K562 (cell line): ENCODE data around the gene TSPAN13. TPM values are rescaled to one million over a fixed set of nuclear protein-coding genes. Genes with fewer than 3 reads are reported as not detected.

Source experiments
- ATAC-seq: fragments of 200-7000 bp; cut with Tn5 transposase; 3 replicates; pipeline ENCODE4 v1.9.1; 2020; ENCODE audit warnings: moderate library complexity
- BruUV-seq: library from RNA; stranded (reverse); fragments of 400-500 nt; replicated peaks from 2 replicates; lab custom pipeline; 2021; lab: Mats Ljungman, UMichigan
- CTCF ChIA-PET: fragments of 300-600 bp; formaldehyde crosslinking; extraction: SDS; loops from one replicate; lab custom pipeline; 2021; ENCODE audit warnings: low intra/inter-chr PET ratio; lab: Yijun Ruan, JAX
- POLR2A ChIA-PET: fragments of 300-600, 350-650 bp; sonication (Branson Sonifier 250); formaldehyde crosslinking; extraction: SDS; loops from one replicate; lab custom pipeline; 2021; ENCODE audit warnings: antibody characterized with exemption, inconsistent platforms; lab: Yijun Ruan, JAX
- DNase-seq, 4 experiments: peaks; one replicate each; pipeline versions ENCODE4 v3.0.0 to v3.0.0-alpha.2; 2011 to 2018; ENCODE audit warnings: low spot score in 3 of 4, mixed read lengths in 3 of 4; ENCODE audit errors: extremely low read depth in 1 of 4
- FAIRE-seq: peaks from 2 replicates; lab custom pipeline; 2011; peaks lifted over from hg19 to GRCh38; lab: Jason Lieb, UNC
- H2AFZ ChIP-seq: 2 replicates; pipeline ENCODE4 v1.6.0; 2011; ENCODE audit warnings: low read depth, low read length, control low read depth, inconsistent platforms
- H3K27ac ChIP-seq: fragments of 200-600 bp; 3 replicates; pipeline ENCODE4 v1.8.0; 2011; ENCODE audit warnings: low read depth, mild to moderate bottlenecking, control low read depth, inconsistent platforms, low read length, moderate library complexity, mixed read lengths; ENCODE audit errors: extremely low read depth
- H3K27me3 ChIP-seq, 2 experiments: fragments of 300-600 bp in 1 of 2; 2 replicates in 1 of 2; 3 replicates in 1 of 2; pipeline versions ENCODE4 v1.6.0 to v1.8.0; 2011; ENCODE audit warnings: inconsistent platforms in 2 of 2, low read length in 2 of 2, mild to moderate bottlenecking in 1 of 2, mixed read lengths in 1 of 2, moderate library complexity in 1 of 2; ENCODE audit not compliant: control insufficient read depth in 2 of 2, insufficient read depth in 2 of 2
- H3K36me3 ChIP-seq: fragments of 300-600 bp; 3 replicates; pipeline ENCODE4 v1.8.0; 2011; ENCODE audit warnings: mild to moderate bottlenecking, low read length, inconsistent platforms; ENCODE audit not compliant: control insufficient read depth, insufficient read depth
- H3K4me1 ChIP-seq, 2 experiments: fragments of 200-600 bp in 1 of 2; replicated peaks in 1 of 2; 2 replicates in 1 of 2; 3 replicates in 1 of 2; pipeline versions ENCODE4 v1.5.1 to v1.8.0; 2011; ENCODE audit warnings: inconsistent platforms in 2 of 2, low read length in 2 of 2, mild to moderate bottlenecking in 1 of 2, mixed read lengths in 1 of 2, moderate library complexity in 1 of 2; ENCODE audit not compliant: control insufficient read depth in 2 of 2, insufficient read depth in 2 of 2
- H3K4me2 ChIP-seq: 2 replicates; pipeline ENCODE4 v1.6.1; 2011; ENCODE audit warnings: low read length, control low read depth, inconsistent platforms, mixed read lengths; ENCODE audit not compliant: insufficient read depth
- H3K4me3 ChIP-seq: fragments of 200-600 bp; sonication (generic), shearing (Covaris generic); 2 replicates; pipeline ENCODE4 v1.5.1; 2016; ENCODE audit warnings: control low read depth, inconsistent platforms
- H3K79me2 ChIP-seq: fragments of 200-600 bp; 3 replicates; pipeline ENCODE4 v1.8.0; 2011; ENCODE audit warnings: low read length, inconsistent platforms; ENCODE audit not compliant: control insufficient read depth, insufficient read depth
- H3K9ac ChIP-seq, 2 experiments: 2 replicates each; pipeline versions ENCODE4 v1.6.0 to v1.6.1; 2011; ENCODE audit warnings: low read depth in 2 of 2, low read length in 2 of 2, control low read depth in 1 of 2, inconsistent platforms in 1 of 2, mild to moderate bottlenecking in 1 of 2, mixed read lengths in 1 of 2; ENCODE audit not compliant: insufficient read depth in 1 of 2
- H3K9me1 ChIP-seq: one replicate; pipeline ENCODE4 v1.6.0; 2011; ENCODE audit warnings: inconsistent platforms, mild to moderate bottlenecking, low read length, moderate library complexity; ENCODE audit not compliant: control insufficient read depth, insufficient read depth
- H3K9me3 ChIP-seq: replicated peaks from 2 replicates; pipeline ENCODE4 v1.5.1; 2011; ENCODE audit warnings: low read depth, low read length, inconsistent platforms; ENCODE audit not compliant: control insufficient read depth, insufficient read depth
- H4K20me1 ChIP-seq: replicated peaks from 2 replicates; pipeline ENCODE4 v1.6.1; 2011; ENCODE audit warnings: low read length, inconsistent platforms, mixed read lengths; ENCODE audit not compliant: control insufficient read depth, insufficient read depth
- CTBP1 ChIP-seq: fragments of 450-650 bp; IDR thresholded peaks from 2 replicates; pipeline ENCODE4 v1.6.1; 2016; ENCODE audit warnings: borderline replicate concordance
- GABPB2 ChIP-seq: fragments of 250-450 bp; sonication (Bioruptor Pico); conservative IDR thresholded peaks from 2 replicates; pipeline ENCODE4 v1.5.1; 2021; ENCODE audit warnings: mild to moderate bottlenecking
- HEY1 ChIP-seq: fragments of 250-450 bp; sonication (Bioruptor Pico); IDR thresholded peaks from 2 replicates; pipeline ENCODE4 v1.5.0; 2020; ENCODE audit warnings: mild to moderate bottlenecking, moderate library complexity, borderline replicate concordance
- MED1 ChIP-seq: sonication (generic); formaldehyde crosslinking; IDR thresholded peaks from 2 replicates; pipeline ENCODE4 v1.8.1; 2023; ENCODE audit warnings: missing genetic modification reagents, borderline replicate concordance
- NFE2L1 ChIP-seq: fragments of 450-650 bp; IDR thresholded peaks from 2 replicates; pipeline ENCODE4 v1.6.1; 2016; ENCODE audit warnings: missing genetic modification characterization, low read depth, mild to moderate bottlenecking, missing compliant biosample characterization, moderate library complexity, borderline replicate concordance
- RBBP5 ChIP-seq: fragments of 200-600 bp; sonication (generic); IDR thresholded peaks from 2 replicates; pipeline ENCODE4 v1.6.1; 2012; ENCODE audit warnings: borderline replicate concordance, mild to moderate bottlenecking, low read length, control low read depth, inconsistent platforms; ENCODE audit not compliant: insufficient read depth, poor library complexity, severe bottlenecking
- RUNX1 ChIP-seq: sonication (generic); IDR thresholded peaks from 2 replicates; pipeline ENCODE4 v1.6.1; 2016; ENCODE audit warnings: antibody characterized with exemption, low read depth
- whole genome bisulfite sequencing: fragments of 100-300 bp; shearing (Covaris generic); methylation state at CpG from one replicate; pipeline ENCODE4 v1.1.6; 2016; ENCODE audit warnings: low coverage, mixed read lengths; ENCODE audit not compliant: insufficient coverage; ENCODE audit errors: missing lambda C conversion rate; 5-methylcytosine and 5-hydroxymethylcytosine counted together
- in situ Hi-C: fragments of 300-500 bp; cut with MboI; formaldehyde crosslinking; loops from 4 replicates; pipeline ENCODE4 v1.15.0; 2018; ENCODE audit warnings: inconsistent platforms, mixed read lengths
- intact Hi-C: fragments of 100-400 bp; cut with micrococcal nuclease; formaldehyde crosslinking; loops from 2 replicates; pipeline ENCODE4 v1.14.2; 2022
- polyA plus RNA-seq, 8 experiments: library from polyadenylated mRNA; depleted of rRNA in 4 of 8; stranded (reverse) in 5 of 8; unstranded in 3 of 8; fragments of >200 nt; fragmentation: Nextera tagmentation in 2 of 8; fragmentation: Illumina TruSeq in 1 of 8; extraction: Ambion mirVana in 2 of 8; extraction: Trizol in 1 of 8; gene quantifications; 2 replicates each; pipeline versions ENCODE4 v1.2.1 to v1.2.3, GENCODE V29; 2011 to 2014; ENCODE audit warnings: inconsistent platforms in 1 of 8, missing spikeins in 1 of 8
- total RNA-seq, 7 experiments: library from RNA; depleted of rRNA in 6 of 7; stranded (reverse); fragments of >200 nt in 6 of 7; fragmentation: Illumina TruSeq in 2 of 7; extraction: Trizol in 2 of 7; gene quantifications; 2 replicates each; pipeline versions ENCODE4 v1.2.1 to v1.2.3, GENCODE V29; 2011 to 2021; ENCODE audit warnings: low replicate concordance in 1 of 7
- TF ChIP-seq, protein P1 (sequence below), 2 experiments: fragments of 450-650 bp in 1 of 2; sonication (generic) in 1 of 2; formaldehyde crosslinking; conservative IDR thresholded peaks; 2 replicates each; pipeline versions ENCODE4 v1.4.0 to v1.8.1; 2020 to 2022; ENCODE audit warnings: mild to moderate bottlenecking in 1 of 2, missing genetic modification reagents in 1 of 2
- TF ChIP-seq, protein P2 (sequence below): sonication (generic); formaldehyde crosslinking; IDR thresholded peaks from 2 replicates; pipeline ENCODE4 v1.8.1; 2023; ENCODE audit warnings: missing genetic modification reagents, mild to moderate bottlenecking, borderline replicate concordance
- TF ChIP-seq, protein P3 (sequence below): fragments of 450-650 bp; IDR thresholded peaks from 2 replicates; pipeline ENCODE4 v1.6.1; 2016; ENCODE audit warnings: low read depth, mild to moderate bottlenecking, moderate library complexity

The TSPAN13 gene
- total and polyA plus RNA-seq, 9 of the 15 experiments (the other 6 are each of a cell fraction or from before 2014, with no cell fraction given): 7.8 to 46.3 (median 20.0) TPM

DNA sequence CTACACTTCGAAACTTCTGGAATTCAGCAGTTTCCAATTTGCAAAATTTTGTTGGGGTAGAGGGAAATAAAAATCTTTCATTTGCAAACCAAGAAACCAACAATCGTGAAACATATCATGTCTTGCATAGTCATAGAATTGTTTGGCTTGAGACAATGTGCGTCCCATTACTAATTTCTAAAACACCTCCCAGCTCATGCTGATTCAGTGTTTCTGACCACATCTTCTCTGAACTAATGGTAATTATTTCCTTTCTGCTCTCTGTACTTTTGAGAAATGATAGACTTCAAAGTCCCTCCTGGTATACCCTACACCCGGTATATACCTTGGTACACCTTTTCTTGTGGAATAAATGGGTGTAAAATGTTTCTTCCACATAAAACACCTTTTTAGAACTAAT, 41.8 kb upstream of the TSPAN13 start:
- CTCF ChIA-PET: no interaction called here
- Histone ChIP-seq H3K9me1 (no peaks in the 10 kb centered on the region), H3K79me2 (no peaks in the 10 kb centered on the region), H3K27ac (no peak overlapping the region), H3K9ac (no peak overlapping the region), H3K9me3 (no peaks in the 10 kb centered on the region), H3K4me1 (peaks cover 0 to 5% of the 10 kb centered on the region in 2 experiments; a peak in 1 of 5 replicates), H4K20me1 (no peaks in the 10 kb centered on the region), H2AFZ (no peak overlapping the region), H3K36me3 (peaks cover 26% of the 10 kb centered on the region; the same call in 2 of the 3 replicates), H3K4me3 (no peak overlapping the region), H3K27me3 (no peaks in the 10 kb centered on the region), H3K4me2 (no peak overlapping the region)
- 89% methylated on average over 4 of the region's 4 CpGs for WGBS
- TF ChIP-seq, protein P1, sequence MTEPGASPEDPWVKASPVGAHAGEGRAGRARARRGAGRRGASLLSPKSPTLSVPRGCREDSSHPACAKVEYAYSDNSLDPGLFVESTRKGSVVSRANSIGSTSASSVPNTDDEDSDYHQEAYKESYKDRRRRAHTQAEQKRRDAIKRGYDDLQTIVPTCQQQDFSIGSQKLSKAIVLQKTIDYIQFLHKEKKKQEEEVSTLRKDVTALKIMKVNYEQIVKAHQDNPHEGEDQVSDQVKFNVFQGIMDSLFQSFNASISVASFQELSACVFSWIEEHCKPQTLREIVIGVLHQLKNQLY (CRISPR knock-in tag; conservative IDR thresholded peaks at IDR 0.05): no peak
- TF ChIP-seq, protein P2, sequence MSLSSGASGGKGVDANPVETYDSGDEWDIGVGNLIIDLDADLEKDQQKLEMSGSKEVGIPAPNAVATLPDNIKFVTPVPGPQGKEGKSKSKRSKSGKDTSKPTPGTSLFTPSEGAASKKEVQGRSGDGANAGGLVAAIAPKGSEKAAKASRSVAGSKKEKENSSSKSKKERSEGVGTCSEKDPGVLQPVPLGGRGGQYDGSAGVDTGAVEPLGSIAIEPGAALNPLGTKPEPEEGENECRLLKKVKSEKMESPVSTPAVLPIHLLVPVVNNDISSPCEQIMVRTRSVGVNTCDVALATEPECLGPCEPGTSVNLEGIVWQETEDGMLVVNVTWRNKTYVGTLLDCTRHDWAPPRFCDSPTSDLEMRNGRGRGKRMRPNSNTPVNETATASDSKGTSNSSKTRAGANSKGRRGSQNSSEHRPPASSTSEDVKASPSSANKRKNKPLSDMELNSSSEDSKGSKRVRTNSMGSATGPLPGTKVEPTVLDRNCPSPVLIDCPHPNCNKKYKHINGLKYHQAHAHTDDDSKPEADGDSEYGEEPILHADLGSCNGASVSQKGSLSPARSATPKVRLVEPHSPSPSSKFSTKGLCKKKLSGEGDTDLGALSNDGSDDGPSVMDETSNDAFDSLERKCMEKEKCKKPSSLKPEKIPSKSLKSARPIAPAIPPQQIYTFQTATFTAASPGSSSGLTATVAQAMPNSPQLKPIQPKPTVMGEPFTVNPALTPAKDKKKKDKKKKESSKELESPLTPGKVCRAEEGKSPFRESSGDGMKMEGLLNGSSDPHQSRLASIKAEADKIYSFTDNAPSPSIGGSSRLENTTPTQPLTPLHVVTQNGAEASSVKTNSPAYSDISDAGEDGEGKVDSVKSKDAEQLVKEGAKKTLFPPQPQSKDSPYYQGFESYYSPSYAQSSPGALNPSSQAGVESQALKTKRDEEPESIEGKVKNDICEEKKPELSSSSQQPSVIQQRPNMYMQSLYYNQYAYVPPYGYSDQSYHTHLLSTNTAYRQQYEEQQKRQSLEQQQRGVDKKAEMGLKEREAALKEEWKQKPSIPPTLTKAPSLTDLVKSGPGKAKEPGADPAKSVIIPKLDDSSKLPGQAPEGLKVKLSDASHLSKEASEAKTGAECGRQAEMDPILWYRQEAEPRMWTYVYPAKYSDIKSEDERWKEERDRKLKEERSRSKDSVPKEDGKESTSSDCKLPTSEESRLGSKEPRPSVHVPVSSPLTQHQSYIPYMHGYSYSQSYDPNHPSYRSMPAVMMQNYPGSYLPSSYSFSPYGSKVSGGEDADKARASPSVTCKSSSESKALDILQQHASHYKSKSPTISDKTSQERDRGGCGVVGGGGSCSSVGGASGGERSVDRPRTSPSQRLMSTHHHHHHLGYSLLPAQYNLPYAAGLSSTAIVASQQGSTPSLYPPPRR (CRISPR knock-in tag): no peak
- TF ChIP-seq HEY1 (CRISPR knock-in tag) (no peak), CTBP1 (no peak), RUNX1 (no peak), MED1 (CRISPR knock-in tag) (no peak), NFE2L1 (no peak), GABPB2 (CRISPR knock-in tag) (no peak), RBBP5 (no peak)
- TF ChIP-seq, protein P3, sequence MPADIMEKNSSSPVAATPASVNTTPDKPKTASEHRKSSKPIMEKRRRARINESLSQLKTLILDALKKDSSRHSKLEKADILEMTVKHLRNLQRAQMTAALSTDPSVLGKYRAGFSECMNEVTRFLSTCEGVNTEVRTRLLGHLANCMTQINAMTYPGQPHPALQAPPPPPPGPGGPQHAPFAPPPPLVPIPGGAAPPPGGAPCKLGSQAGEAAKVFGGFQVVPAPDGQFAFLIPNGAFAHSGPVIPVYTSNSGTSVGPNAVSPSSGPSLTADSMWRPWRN: no peak
- DNase-seq: no peak
- POLR2A ChIA-PET: interaction anchor here (0.7 kb wide), 1 partner anchor 20 kb away, joined by 3 read pairs; no protein-coding TSS in a partner anchor
- in situ Hi-C loops (no loop called here), intact Hi-C loops (no loop called here)
- FAIRE-seq: peak; percentile 11
- ATAC-seq: no peak
- BruUV-seq: no TSS peak
